ENCODE results near the gene OOSP3. TPM values are rescaled to one million over a fixed set of nuclear protein-coding genes. Genes with fewer than 3 reads are reported as not detected.

The OOSP3 gene
- total RNA-seq, 1 donor from 2014 or later = not detected

- peaks cover 27% of the 10 kb centered on the region for H3K9me3 Mint-ChIP-seq (ENCODE audit: low read depth)
- no peak for TF ChIP-seq CTCF (IDR thresholded peaks at IDR 0.05; ENCODE audit: unreplicated experiment)
- DNase-seq (ENCODE audit: low spot score, unreplicated experiment) = no peak
- H3K27ac Mint-ChIP-seq = no peak within 1 kb of the TSS
- no peaks in the 10 kb centered on the region for H3K4me1 Mint-ChIP-seq (ENCODE audit: low read depth)
- H3K4me3 Mint-ChIP-seq (ENCODE audit: low read depth) = no peak within 1 kb of the TSS
- no peaks in the 10 kb centered on the region for H3K27me3 Mint-ChIP-seq
- peaks cover 10% of the 10 kb centered on the region for H3K36me3 Mint-ChIP-seq (ENCODE audit: insufficient read depth)
Measured at GRCh38 chr11:59866397-59866796, 12.2 kb upstream of the OOSP3 start, which contains the start of gene TCN1. Gene TCN1, minus strand, starts transcription at chr11:59866487. Its CDS starts 17 bp downstream, at chr11:59866470.

- no peak overlapping the region for H3K4me3 Mint-ChIP-seq (ENCODE audit: low read depth)
- H3K4me1 Mint-ChIP-seq (ENCODE audit: low read depth) = no peaks in the 10 kb centered on the region
- TF ChIP-seq CTCF (IDR thresholded peaks at IDR 0.05; ENCODE audit: unreplicated experiment) = no peak
- peaks cover 32% of the 10 kb centered on the region for H3K9me3 Mint-ChIP-seq (ENCODE audit: low read depth)
- H3K27ac Mint-ChIP-seq = no peak overlapping the region
- H3K36me3 Mint-ChIP-seq (ENCODE audit: insufficient read depth) = peaks cover 13% of the 10 kb centered on the region
- DNase-seq (ENCODE audit: low spot score, unreplicated experiment) = no peak
- no peaks in the 10 kb centered on the region for H3K27me3 Mint-ChIP-seq
Measured at GRCh38 chr11:59866836-59867235, 11.7 kb upstream of the OOSP3 start.

GRCh38 chr11:59867946-59868345, 10.6 kb upstream of the OOSP3 start:
- no peak for TF ChIP-seq CTCF (IDR thresholded peaks at IDR 0.05; ENCODE audit: unreplicated experiment)
- DNase-seq (ENCODE audit: low spot score, unreplicated experiment) = no peak
- no peaks in the 10 kb centered on the region for H3K4me1 Mint-ChIP-seq (ENCODE audit: low read depth)
- H3K27me3 Mint-ChIP-seq = no peaks in the 10 kb centered on the region
- no peak overlapping the region for H3K27ac Mint-ChIP-seq
- H3K9me3 Mint-ChIP-seq (ENCODE audit: low read depth) = peaks cover 32% of the 10 kb centered on the region
- H3K4me3 Mint-ChIP-seq (ENCODE audit: low read depth) = no peak overlapping the region
- H3K36me3 Mint-ChIP-seq (ENCODE audit: insufficient read depth) = peaks cover 13% of the 10 kb centered on the region

GRCh38 chr11:59872076-59872475, 6.5 kb upstream of the OOSP3 start:
- TF ChIP-seq CTCF (IDR thresholded peaks at IDR 0.05; ENCODE audit: unreplicated experiment) = no peak
- H3K27ac Mint-ChIP-seq = no peak overlapping the region
- H3K4me3 Mint-ChIP-seq (ENCODE audit: low read depth) = no peak overlapping the region
- no peaks in the 10 kb centered on the region for H3K27me3 Mint-ChIP-seq
- no peak for DNase-seq (ENCODE audit: low spot score, unreplicated experiment)
- peaks cover 25% of the 10 kb centered on the region for H3K9me3 Mint-ChIP-seq (ENCODE audit: low read depth)
- peaks cover 18% of the 10 kb centered on the region for H3K4me1 Mint-ChIP-seq (ENCODE audit: low read depth)
- H3K36me3 Mint-ChIP-seq (ENCODE audit: insufficient read depth) = peaks cover 13% of the 10 kb centered on the region

- Mint-ChIP-seq H3K27ac (peak overlapping the region; percentile 95), H3K27me3 (no peaks in the 10 kb centered on the region), H3K4me1 (ENCODE audit: low read depth) (peaks cover 38% of the 10 kb centered on the region), H3K9me3 (ENCODE audit: low read depth) (peaks cover 7% of the 10 kb centered on the region), H3K36me3 (ENCODE audit: insufficient read depth) (peaks cover 3% of the 10 kb centered on the region), H3K4me3 (ENCODE audit: low read depth) (peak overlapping the region; percentile 5)
- no peak for DNase-seq (ENCODE audit: low spot score, unreplicated experiment)
- TF ChIP-seq CTCF (IDR thresholded peaks at IDR 0.05; ENCODE audit: unreplicated experiment) = no peak
Measured at GRCh38 chr11:59875856-59876519, 2.6 kb upstream of the OOSP3 start.
